Left forelimb (tissue), 1 donor: ENCODE data around the gene NCK1.
"Not testable (repeated sequence)": the region's sequence is repeated elsewhere in the genome, so short reads cannot be mapped to it uniquely, and the experiment has no call there.

Source experiments
- DNase-seq: peaks from one replicate; pipeline ENCODE4 v3.0.0-alpha.2; 2018; ENCODE audit warnings: low spot score

The NCK1 gene

GRCh38 chr3:136949146-136949545 lies 87.1 kb downstream of the NCK1 start:
- no peak for DNase-seq

- no peak for DNase-seq
Measured at GRCh38 chr3:136949708-136950107, 87.7 kb downstream of the NCK1 start.

- DNase-seq = no peak
Measured at GRCh38 chr3:136950623-136951022, 88.6 kb downstream of the NCK1 start.

- DNase-seq = no peak
Measured at GRCh38 chr3:136952292-136952691, 90.3 kb downstream of the NCK1 start.

- DNase-seq = no peak
Measured at GRCh38 chr3:136954251-136954650, 92.2 kb downstream of the NCK1 start.

GRCh38 chr3:136954980-136955780 lies 93.2 kb downstream of the NCK1 start:
- no peak for DNase-seq

GRCh38 chr3:136955813-136956212 lies 93.8 kb downstream of the NCK1 start:
- DNase-seq = no peak

- DNase-seq = no peak
Measured at GRCh38 chr3:136956971-136957370, 95.0 kb downstream of the NCK1 start.

GRCh38 chr3:136957751-136958288 lies 95.8 kb downstream of the NCK1 start, which contains the start of gene IL20RB:
Gene IL20RB, plus strand, starts transcription at chr3:136957983. Its CDS starts 131 bp downstream, at chr3:136958114.
- no peak for DNase-seq

- DNase-seq = no peak
Measured at GRCh38 chr3:136958939-136959338, 96.9 kb downstream of the NCK1 start.

- DNase-seq = no peak
Measured at GRCh38 chr3:136959599-136959998, 97.6 kb downstream of the NCK1 start.

- DNase-seq = no peak
Measured at GRCh38 chr3:136960838-136961836, 99.1 kb downstream of the NCK1 start.

- DNase-seq = no peak
Measured at GRCh38 chr3:136962927-136963326, 100.9 kb downstream of the NCK1 start.

GRCh38 chr3:136969539-136969938 lies 107.5 kb downstream of the NCK1 start:
- not testable (repeated sequence) for DNase-seq

- DNase-seq = no peak
Measured at GRCh38 chr3:136973352-136973751, 111.3 kb downstream of the NCK1 start.

- no peak for DNase-seq
Measured at GRCh38 chr3:136974670-136975069, 112.7 kb downstream of the NCK1 start.

- DNase-seq = no peak
Measured at GRCh38 chr3:136979204-136979603, 117.2 kb downstream of the NCK1 start.

GRCh38 chr3:136979684-136980083 lies 117.7 kb downstream of the NCK1 start:
- DNase-seq = no peak

- no peak for DNase-seq
Measured at GRCh38 chr3:136982033-136982432, 120.0 kb downstream of the NCK1 start.

GRCh38 chr3:136982520-136983138 lies 120.6 kb downstream of the NCK1 start:
- DNase-seq = no peak

- no peak for DNase-seq
Measured at GRCh38 chr3:136984837-136985236, 122.8 kb downstream of the NCK1 start.

- DNase-seq = not testable (repeated sequence)
Measured at GRCh38 chr3:136987398-136987980, 125.5 kb downstream of the NCK1 start.
